ENCODE measurements around the gene MUSK.
"Not testable (repeated sequence)": the region's sequence is repeated elsewhere in the genome, so short reads cannot be mapped to it uniquely, and the experiment has no call there.

The MUSK gene

DNA sequence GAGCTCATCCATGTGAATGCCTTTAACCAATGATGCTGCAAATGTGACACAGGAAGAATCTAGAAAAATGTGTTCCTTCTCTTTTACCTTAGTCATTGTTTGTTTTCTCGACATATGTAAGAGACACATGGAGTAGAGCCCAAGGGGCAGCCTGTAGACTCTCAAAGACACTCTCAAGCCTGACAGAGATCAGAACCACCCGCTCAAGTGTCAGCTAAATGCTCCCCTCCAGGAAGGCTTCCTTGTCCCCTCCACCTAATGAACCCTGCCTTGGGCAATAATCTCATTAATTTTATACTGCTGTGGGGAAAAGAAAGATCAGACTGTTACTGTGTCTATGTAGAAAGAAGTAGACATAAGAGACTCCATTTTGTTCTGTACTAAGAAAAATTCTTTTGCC is 157.4 kb downstream of the MUSK start:
- H3K36me3 ChIP-seq (ENCODE audit: low read length) = no peaks in the 10 kb centered on the region
- no peaks in the 10 kb centered on the region for H3K9me3 ChIP-seq (ENCODE audit: insufficient read depth, low read length)
- H3K9me2 ChIP-seq (replicated peaks; ENCODE audit: insufficient read depth, low read length) = no peaks in the 10 kb centered on the region
- H3K9ac ChIP-seq (ENCODE audit: low read length) = no peak overlapping the region
- H4K20me1 ChIP-seq (ENCODE audit: low read depth, low read length) = no peaks in the 10 kb centered on the region
- no peak for TF ChIP-seq EZH2phosphoT487 (conservative IDR thresholded peaks at IDR 0.05; ENCODE audit: low read length)
- TF ChIP-seq, protein P1, sequence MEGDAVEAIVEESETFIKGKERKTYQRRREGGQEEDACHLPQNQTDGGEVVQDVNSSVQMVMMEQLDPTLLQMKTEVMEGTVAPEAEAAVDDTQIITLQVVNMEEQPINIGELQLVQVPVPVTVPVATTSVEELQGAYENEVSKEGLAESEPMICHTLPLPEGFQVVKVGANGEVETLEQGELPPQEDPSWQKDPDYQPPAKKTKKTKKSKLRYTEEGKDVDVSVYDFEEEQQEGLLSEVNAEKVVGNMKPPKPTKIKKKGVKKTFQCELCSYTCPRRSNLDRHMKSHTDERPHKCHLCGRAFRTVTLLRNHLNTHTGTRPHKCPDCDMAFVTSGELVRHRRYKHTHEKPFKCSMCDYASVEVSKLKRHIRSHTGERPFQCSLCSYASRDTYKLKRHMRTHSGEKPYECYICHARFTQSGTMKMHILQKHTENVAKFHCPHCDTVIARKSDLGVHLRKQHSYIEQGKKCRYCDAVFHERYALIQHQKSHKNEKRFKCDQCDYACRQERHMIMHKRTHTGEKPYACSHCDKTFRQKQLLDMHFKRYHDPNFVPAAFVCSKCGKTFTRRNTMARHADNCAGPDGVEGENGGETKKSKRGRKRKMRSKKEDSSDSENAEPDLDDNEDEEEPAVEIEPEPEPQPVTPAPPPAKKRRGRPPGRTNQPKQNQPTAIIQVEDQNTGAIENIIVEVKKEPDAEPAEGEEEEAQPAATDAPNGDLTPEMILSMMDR (IDR thresholded peaks at IDR 0.05; ENCODE audit: insufficient read depth, low read length, poor library complexity, severe bottlenecking) = no peak
- H3K4me3 ChIP-seq (ENCODE audit: insufficient read depth, low read length, poor library complexity, severe bottlenecking) = no peak overlapping the region
- H3K27ac ChIP-seq (ENCODE audit: low read depth, low read length) = no peak overlapping the region
- no peaks in the 10 kb centered on the region for H3K27me3 ChIP-seq (ENCODE audit: low read length)
- H2AFZ ChIP-seq (ENCODE audit: low read depth, low read length, severe bottlenecking) = no peak overlapping the region
- no peaks in the 10 kb centered on the region for H3K79me2 ChIP-seq (ENCODE audit: insufficient read depth, low read length)
- no peak overlapping the region for H3K4me2 ChIP-seq (ENCODE audit: low read depth, low read length, poor library complexity, severe bottlenecking)
- H3F3A ChIP-seq (ENCODE audit: insufficient read depth) = no peaks in the 10 kb centered on the region

DNA sequence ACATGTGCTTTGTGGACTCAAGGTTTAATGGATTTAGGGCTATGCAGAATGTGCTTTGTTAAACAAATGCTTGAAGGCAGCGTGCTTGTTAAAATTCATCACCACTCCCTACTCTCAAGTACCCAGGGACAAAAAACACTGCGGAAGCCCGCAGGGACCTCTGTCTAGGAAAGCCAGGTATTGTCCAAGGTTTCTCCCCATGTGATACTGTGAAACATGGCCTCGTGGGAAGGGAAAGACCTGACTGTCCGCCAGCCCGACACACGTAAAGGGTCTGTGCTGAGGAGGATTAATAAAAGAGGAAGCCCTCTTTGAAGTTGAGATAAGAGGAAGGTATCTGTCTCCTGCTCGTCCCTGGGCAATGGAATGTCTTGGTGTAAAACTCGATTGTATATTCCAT is 157.8 kb downstream of the MUSK start:
- H3F3A ChIP-seq (ENCODE audit: insufficient read depth); H3K79me2 ChIP-seq (ENCODE audit: insufficient read depth, low read length); H3K4me3 ChIP-seq (ENCODE audit: insufficient read depth, low read length, poor library complexity, severe bottlenecking); H3K9me3 ChIP-seq (ENCODE audit: insufficient read depth, low read length); H3K4me2 ChIP-seq (ENCODE audit: low read depth, low read length, poor library complexity, severe bottlenecking); H3K27ac ChIP-seq (ENCODE audit: low read depth, low read length); H3K27me3 ChIP-seq (ENCODE audit: low read length); H3K36me3 ChIP-seq (ENCODE audit: low read length); H2AFZ ChIP-seq (ENCODE audit: low read depth, low read length, severe bottlenecking); H3K9me2 ChIP-seq (replicated peaks; ENCODE audit: insufficient read depth, low read length); H3K9ac ChIP-seq (ENCODE audit: low read length); H4K20me1 ChIP-seq (ENCODE audit: low read depth, low read length): not testable (repeated sequence)

DNA sequence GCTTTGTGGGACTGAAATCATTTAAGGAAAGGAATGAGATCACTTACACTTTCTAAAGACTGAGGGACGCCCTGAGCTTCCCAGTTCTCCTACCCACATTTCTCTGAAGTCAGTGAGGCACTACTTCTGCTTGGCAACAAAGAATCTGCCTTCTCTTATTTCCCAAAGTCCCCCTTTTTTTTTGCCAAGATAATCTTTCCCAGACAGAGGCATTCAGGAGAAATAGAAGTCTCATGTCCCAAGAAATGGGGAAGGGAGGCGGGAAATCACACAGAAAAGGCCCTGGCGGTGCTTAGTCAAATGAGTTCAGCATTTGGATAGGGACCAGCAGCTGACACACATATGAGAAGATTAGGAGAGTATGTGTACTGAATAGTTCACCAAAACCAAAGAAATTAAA is 159.7 kb downstream of the MUSK start:
- H4K20me1 ChIP-seq (ENCODE audit: low read depth, low read length) = no peaks in the 10 kb centered on the region
- no peak overlapping the region for H3K4me2 ChIP-seq (ENCODE audit: low read depth, low read length, poor library complexity, severe bottlenecking)
- H2AFZ ChIP-seq (ENCODE audit: low read depth, low read length, severe bottlenecking) = no peak overlapping the region
- no peaks in the 10 kb centered on the region for H3K36me3 ChIP-seq (ENCODE audit: low read length)
- no peaks in the 10 kb centered on the region for H3K79me2 ChIP-seq (ENCODE audit: insufficient read depth, low read length)
- H3K9ac ChIP-seq (ENCODE audit: low read length) = no peak overlapping the region
- H3F3A ChIP-seq (ENCODE audit: insufficient read depth) = no peaks in the 10 kb centered on the region
- H3K27me3 ChIP-seq (ENCODE audit: low read length) = no peaks in the 10 kb centered on the region
- H3K9me3 ChIP-seq (ENCODE audit: insufficient read depth, low read length) = no peaks in the 10 kb centered on the region
- TF ChIP-seq, protein P1 (IDR thresholded peaks at IDR 0.05; ENCODE audit: insufficient read depth, low read length, poor library complexity, severe bottlenecking) = no peak
- TF ChIP-seq EZH2phosphoT487 (conservative IDR thresholded peaks at IDR 0.05; ENCODE audit: low read length) = no peak
- no peak overlapping the region for H3K4me3 ChIP-seq (ENCODE audit: insufficient read depth, low read length, poor library complexity, severe bottlenecking)
- H3K27ac ChIP-seq (ENCODE audit: low read depth, low read length) = no peak overlapping the region
- H3K9me2 ChIP-seq (replicated peaks; ENCODE audit: insufficient read depth, low read length) = no peaks in the 10 kb centered on the region

DNA sequence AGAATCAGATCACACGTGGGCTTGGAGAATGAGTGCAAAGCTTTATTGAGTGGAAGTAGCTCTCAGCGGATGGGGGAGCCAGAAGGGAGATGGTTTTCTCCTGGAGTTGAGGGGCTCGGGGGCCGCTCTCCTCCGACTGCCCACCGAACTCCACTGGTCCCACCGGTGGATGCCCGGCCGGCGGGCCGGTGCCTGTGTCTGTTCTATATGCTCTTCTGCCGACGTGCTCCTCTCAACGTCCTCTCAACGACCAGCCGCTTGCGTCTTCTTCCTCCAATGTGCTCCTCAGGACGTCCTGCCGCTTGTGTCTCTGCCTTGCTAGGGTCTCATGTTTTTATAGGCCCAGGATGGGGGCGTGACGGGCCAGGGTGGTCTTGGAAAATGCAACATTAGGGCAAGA is 161.9 kb downstream of the MUSK start:
- no peaks in the 10 kb centered on the region for H4K20me1 ChIP-seq (ENCODE audit: low read depth, low read length)
- no peaks in the 10 kb centered on the region for H3F3A ChIP-seq (ENCODE audit: insufficient read depth)
- H3K4me2 ChIP-seq (ENCODE audit: low read depth, low read length, poor library complexity, severe bottlenecking) = no peak overlapping the region
- H3K9ac ChIP-seq (ENCODE audit: low read length) = no peak overlapping the region
- H3K36me3 ChIP-seq (ENCODE audit: low read length) = no peaks in the 10 kb centered on the region
- no peak overlapping the region for H3K4me3 ChIP-seq (ENCODE audit: insufficient read depth, low read length, poor library complexity, severe bottlenecking)
- H3K9me3 ChIP-seq (ENCODE audit: insufficient read depth, low read length) = no peaks in the 10 kb centered on the region
- H3K27me3 ChIP-seq (ENCODE audit: low read length) = no peaks in the 10 kb centered on the region
- H3K27ac ChIP-seq (ENCODE audit: low read depth, low read length) = no peak overlapping the region
- TF ChIP-seq EZH2phosphoT487 (conservative IDR thresholded peaks at IDR 0.05; ENCODE audit: low read length) = no peak
- TF ChIP-seq, protein P1 (IDR thresholded peaks at IDR 0.05; ENCODE audit: insufficient read depth, low read length, poor library complexity, severe bottlenecking) = no peak
- H3K79me2 ChIP-seq (ENCODE audit: insufficient read depth, low read length) = no peaks in the 10 kb centered on the region
- no peaks in the 10 kb centered on the region for H3K9me2 ChIP-seq (replicated peaks; ENCODE audit: insufficient read depth, low read length)
- no peak overlapping the region for H2AFZ ChIP-seq (ENCODE audit: low read depth, low read length, severe bottlenecking)

Data from SU-DHL-6 (cell line).